ENCODE results near the gene CST7.
"Not testable (repeated sequence)": the region's sequence is repeated elsewhere in the genome, so short reads cannot be mapped to it uniquely, and the experiment has no call there.

CST7 gene

DNA sequence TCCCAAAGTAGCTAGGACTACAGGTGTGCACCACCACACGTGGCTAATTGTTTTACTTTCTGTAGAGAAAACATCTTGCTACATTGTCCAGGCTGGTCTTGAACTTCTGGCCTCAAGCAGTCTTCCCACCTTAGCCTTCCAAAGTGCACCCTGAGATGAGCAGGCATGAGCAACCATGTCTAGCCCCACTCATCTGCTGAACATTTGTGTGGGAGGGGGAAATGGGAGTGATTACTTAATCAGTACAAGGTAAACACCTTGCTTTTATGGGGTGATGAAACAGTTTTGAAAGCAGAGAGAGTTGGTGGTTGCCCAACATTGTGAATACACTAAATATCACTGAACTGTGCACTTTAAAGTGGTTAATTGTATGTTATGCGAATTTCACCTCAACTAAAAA lies 38.2 kb downstream of the CST7 start:
- no peak for DNase-seq (ENCODE audit: low read depth)

DNA sequence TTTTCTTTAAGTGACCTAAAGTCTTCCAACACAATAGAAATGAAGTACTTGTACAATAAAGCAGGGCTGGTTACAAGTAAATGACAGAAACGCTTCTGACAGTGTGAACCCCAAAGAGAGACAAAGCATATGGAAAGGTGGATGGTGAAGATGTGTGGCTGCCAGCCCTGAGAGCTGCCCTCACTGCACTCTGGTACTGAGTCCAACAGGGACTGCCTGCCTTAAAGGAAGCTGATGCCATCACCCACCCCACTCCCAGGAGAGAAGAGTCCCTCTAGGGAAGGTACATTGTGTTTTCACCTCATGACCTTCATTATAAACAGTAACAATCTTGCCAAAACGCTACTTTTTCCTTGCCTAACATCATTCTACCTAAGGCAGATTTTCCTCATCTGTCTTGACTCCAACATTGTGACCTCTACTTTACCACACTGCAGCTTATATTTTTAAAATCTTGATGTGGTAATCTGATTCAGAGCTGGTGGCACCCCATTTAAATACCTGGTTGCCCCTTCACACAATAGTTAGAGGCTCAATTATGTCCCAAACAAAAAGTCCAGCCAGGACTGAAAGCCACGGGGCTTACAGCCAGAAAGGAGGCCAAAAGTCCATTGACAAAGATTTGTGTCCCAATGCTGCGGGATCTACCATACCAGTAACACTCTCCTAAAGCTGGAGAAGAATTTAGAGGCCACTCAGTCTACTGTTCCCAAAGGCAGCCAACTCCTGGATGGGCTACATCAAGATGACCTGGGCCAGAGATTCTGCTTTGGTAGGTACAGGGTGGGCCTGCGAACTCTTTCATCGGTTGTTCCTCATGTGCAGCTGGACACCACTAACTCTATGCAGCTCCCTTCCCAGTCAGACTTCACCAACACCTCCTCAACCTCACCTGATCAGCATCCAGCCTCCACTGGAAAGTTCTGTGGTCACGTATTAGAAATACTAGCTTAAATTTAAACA lies 39.1 kb downstream of the CST7 start:
- DNase-seq (ENCODE audit: low read depth), result no peak

DNA sequence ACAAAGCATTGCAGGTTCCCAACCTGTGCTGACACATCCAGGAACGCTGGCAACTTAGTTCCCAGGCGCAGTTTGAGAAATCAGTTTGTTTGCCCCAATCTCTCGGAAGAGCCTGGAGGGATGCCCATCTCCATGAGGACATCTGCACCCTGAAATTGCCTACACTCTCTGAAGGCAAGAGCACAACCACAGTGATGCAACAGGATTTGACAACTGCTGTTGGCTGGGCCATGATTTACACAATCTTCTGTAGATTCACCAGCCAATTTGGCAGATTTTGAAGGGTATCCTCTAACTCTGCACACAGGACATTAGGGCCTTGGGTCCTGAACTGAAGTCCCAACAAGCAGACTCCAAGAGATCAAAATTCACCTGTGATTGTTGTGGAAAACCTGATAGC lies 40.1 kb downstream of the CST7 start:
- no peak for DNase-seq (ENCODE audit: low read depth)

DNA sequence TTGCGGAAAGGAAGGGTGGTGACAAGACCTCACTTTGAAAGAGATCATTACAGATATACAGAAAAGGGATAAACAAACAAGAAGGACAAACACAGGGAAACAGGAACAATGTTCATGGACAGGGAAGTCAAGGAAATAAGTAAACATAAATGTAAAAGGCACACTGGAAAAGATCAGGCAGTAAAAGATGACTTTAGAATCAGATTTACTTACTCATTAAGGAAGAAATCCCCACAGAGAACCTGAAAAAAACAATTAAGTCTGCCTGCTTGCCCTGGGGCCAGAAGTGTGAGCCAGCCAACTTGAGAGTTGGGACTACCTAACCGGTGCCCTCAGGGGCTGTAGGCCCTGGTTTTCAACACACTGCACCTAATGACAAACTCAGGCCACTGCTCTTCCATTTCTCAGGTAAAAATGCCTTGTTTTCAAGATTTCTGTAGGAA lies 41.8 kb downstream of the CST7 start:
- DNase-seq (ENCODE audit: low read depth), result no peak

DNA sequence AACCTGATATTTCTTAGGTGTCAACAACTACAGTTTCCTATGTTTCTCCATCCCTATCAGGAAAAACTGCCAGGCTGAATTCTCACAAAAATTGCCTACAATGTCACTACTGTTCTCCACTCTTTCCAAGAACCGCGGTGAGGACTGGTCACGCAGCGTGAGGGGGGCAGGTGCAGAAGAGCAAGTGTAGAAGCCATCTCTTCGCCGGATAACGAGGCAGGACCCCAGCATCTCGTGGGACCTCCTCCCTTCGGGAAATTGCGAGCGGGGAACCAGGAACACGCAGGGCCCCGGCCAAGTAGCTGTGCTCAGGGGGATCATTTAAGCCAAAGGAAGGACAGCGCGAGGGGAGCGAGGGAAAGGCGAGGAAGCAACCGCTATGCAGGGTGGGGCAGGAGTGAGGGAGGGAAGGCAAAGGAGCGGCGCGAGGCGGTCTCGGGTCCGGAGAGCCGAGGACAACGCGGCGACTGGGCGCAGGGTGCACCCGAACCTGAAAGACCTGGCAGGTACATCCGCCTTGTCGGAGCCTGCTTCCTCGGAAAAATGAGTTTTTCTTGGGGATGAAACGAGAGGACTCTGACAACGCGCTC lies 42.9 kb downstream of the CST7 start:
- no peak for DNase-seq (ENCODE audit: low read depth)

DNA sequence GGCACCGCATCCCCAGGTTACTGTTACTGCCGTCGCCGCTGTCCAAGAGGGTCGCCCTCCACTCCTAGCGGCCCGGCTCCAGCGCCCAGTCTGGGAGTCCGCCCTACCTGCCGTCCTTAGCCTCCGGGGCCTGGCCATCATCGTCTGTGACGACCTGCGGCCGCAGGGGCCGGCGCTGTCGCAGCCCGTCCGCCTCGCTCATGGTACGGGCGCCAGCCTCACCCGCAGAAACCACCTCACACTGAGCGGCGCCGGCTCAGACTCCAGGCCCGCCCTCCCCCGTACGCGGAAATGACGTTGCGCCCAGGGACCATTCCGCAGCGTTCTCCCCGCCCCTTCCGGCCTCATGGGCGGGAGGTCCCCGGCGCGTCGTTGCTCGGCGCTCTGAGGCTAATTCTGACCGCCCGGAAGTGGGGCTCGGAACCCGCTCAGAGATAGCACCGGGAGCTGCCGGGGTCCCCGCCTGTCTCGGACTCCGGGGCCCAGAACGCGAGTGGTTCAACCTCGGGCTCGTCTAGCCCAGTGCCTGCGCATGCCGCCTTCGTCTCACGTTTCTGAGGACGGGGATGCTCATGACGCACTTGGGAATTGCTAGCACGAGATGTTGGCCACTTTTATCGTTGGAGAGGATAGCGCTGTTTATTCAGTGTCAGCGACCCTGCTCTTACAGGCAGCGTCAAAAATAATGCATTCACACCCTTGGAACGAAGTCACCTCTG lies 43.6 kb downstream of the CST7 start, which contains the start of gene APMAP:
APMAP (minus strand) TSS at position 265 of the 719 bp plus-strand sequence; CDS start at position 202, 63 bp downstream.
- peak; percentile 95 for DNase-seq (ENCODE audit: low read depth)

DNA sequence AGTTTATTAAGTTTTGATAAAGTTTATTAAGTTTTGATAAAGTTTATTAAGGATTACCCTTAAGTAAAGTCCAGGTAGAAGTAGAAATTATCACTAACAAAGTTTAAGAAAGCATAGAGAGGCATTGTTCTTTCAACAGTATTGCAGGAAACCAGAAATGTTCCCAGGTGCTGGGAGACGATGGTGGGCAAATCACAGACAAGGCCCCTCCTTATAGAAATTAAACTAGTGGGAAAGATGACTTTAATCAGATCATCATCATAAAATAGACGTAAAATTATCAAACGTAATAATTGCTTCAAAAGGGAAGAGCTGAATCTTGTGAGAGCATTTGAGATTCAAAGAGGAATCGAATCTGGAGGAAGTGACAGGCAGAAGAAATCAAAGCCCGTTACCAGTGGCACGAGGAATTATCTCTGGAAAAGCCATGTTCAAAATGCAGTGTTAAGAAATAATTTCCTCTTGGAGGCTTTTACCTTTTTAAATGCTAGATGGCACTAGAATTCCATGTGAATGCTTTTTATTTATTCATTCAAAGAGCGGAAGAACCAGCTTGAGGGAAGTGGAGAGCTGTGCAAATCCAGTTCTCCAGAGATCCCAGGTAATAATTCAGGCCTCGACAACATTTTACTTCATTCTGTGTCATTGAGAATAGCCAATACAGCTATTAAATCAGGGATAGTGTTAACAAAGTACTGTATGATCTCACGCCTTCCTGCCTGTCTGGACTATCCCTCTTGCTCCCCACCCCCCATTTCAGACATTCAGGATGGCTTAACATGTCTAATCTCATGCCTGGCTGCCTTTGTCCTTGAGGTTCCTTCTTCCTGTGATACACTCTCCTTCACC lies 44.5 kb downstream of the CST7 start:
- no peak for DNase-seq (ENCODE audit: low read depth)

DNA sequence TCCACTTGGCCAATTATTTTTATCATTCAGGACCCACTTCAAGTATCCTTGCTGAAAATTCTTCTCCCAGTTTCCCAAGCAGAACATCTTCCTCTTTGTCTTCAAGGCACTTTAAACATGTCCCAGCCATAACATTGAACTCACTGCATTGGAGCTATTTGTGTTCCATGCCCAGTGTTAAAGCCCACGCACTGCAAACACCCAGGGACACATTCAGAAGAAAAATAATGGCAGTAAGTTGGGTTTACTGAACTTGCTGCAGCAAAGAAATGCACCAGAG lies 45.1 kb downstream of the CST7 start:
- DNase-seq (ENCODE audit: low read depth), result no peak

DNA sequence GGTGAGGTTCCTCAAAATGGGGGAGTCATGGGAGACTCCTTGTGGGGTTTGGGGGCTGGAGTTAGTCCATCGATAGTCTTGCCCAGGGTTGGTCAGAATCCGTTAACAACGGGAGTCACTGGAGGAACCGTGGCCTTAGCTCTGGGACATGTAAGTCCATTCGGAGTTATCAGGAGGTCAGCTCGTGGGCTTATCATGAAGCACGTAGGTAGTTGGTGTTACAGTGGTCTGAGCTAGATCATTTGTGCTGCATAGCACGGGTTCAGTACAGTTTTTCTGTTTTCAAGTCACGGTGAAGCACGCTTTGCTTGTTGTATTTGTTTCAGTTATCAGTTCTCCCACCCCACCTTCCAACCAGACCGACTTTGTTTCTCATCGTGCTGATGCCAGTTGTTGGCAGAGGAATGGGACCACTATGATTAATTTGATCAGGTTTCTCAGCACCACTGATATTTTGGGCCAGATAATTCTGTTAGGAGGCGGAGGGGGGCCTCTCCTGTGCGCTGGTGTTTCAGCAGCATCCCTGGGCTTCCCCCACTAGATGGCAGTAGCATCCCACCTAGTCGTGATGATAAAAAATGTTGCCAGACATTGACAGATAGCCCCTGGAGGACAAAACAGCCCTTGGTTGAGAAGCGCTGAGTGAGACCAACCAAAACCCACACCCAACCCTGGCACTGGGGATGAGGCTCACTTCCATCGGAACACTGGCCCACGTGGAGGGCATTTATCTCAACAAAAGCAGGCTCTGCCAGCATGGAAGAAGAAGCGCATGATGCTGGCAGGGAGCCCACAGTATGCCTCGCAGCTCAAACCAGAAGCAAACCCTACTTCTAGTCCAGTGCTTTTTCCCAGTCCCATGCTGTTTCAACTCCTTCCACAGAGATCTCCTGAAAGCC lies 45.6 kb downstream of the CST7 start:
- DNase-seq (ENCODE audit: low read depth), result peak; percentile 58

DNA sequence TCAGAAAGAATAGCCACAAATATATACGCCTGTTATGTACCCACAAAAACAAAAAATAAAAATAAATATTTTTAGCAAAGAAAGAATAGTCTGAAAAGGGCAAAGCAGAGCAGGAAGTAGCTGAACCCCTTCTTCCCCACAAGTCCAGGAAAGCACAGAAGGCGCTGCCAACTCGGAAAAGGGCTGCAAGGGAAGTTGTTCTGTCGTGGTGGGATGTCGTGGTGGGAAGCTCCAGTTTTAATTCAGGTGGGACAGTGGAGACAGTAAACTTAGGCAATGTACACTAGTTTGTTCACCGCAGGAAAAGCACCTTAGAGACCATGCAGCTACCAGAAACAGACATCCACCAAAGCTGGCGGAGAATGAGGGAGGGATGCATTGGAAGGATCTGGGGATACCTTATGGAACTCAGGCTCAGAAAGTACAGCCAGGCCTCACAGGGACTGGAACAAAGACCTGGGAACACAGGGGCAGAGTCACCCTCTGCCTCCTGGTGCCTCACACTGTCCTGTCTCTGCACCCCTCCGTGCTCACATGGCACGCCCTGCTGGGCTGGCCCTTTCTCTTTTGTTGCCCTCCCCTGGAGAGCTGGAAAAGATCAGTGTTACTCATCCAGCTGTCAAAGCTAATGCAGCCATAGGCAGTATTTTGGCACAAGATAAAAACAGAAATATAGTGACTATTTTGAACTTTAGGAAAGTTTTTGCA lies 46.8 kb downstream of the CST7 start:
- no peak for DNase-seq (ENCODE audit: low read depth)

DNA sequence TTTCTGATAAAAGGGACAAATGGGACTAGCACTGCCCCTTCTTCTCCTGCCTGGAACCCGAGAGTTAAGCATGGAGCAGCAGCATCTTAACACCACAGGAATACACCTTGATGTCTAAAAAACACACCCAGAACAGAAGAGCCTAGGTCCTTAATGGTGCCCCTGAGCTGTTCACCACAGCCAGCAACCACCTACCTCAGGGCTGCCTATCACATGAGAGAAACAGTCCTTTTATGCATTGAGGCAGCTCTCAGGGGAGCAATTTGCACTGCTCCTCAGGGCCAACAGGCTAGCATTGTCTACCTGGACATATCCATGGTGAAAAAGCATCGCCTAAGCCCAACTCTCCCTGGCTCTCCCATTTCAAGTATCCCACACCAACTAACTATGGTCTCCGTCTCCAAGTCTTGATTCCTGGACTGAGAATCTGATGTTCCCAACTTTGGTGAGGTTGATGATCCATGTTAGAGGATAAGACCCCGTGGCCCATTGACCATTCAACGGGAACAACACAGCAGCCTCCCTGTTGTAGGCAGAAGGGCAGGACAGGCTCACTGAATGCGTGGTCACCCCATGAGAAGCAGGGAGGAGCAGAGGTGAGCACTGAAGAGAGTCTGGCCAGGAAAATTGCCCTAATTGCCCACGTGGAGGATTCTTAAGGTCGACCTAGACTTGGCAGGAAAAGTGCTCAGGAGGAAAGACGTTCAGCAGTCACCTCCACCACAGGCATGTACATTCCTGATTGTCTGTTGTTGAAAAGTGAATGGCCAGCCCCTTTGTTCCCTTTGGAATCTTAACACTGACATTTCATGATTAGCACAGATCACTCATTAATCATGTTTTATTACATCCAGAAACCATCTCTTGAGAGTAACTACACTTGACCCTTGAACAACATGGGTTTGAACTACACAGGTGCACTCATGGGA lies 47.6 kb downstream of the CST7 start:
- DNase-seq (ENCODE audit: low read depth), result no peak

DNA sequence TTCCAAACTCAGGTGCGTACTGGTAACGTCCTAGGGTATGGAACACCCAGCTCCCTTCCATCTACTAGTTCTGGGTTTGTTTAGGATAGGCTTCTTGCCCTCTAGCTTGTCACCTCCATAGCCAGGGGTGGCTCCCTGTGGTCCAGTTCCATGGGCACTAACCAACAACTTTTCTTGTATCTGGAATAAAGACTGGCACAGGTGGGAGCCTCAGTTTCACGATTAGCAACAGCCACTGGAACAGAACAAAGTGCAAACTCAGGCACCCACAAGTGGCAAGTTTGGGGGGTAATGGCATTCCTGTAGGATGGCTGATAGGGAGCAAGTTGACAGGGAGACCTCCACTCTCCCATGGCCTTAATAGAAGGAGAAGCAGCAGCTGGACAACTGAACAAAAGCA lies 49.1 kb downstream of the CST7 start:
- DNase-seq (ENCODE audit: low read depth), result no peak

DNA sequence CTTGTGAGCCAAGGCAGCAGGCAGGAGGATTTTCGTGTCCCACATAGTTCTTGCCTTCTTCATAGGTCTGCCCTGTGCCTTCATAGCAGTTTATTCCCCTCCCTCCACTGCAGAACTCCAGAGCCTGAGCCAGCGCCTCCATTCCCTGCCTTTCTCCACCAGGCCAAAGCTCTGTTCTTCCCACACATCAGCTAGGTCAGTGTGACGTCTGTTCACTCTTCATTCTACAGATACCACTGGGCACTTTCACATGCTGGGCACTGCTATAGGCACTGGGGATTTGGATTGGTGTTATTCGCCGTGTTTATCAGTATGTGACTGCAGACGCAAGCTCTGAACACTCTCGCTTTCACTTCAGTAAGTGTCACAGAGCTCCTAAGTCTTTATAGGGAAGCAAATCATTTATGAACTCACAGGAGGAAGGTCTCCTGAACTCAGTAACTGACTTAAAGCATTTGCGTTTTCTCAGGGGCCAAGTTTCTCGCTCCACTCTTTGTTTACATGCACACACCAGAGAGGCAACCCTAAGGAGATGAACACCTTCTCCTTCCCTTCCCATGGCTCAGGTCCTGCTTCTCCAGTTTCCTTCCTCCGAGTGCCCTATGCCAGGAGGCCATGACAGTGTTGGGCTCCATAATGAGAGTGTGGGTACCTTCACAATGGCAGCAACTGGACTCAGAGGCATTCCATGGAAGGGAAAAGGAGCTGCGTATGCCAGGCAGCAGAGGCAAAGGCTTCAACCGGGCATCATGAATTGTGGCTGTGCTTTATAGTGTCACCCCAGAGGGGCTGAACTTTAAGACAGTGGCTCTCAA lies 49.8 kb downstream of the CST7 start:
- no peak for DNase-seq (ENCODE audit: low read depth)

DNA sequence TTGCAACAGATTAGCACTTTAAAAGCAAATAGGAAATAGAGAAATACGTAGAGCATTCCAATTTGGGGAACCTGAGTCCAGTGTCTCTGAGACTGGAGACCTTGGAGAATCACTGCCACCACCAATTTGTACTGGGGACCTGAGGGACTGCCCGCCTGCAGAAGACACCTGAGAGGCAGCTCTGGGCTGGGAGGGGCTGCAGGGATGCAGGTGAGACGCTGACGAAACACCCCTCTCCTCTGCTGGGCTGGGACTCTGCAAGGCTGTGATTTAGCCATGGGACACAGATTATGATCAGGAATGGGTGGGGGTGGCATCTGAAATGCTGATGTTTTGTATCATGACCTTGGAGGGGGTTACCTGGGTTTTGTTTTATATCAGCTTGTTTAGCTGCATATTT lies 50.5 kb downstream of the CST7 start:
- DNase-seq (ENCODE audit: low read depth), result no peak

DNA sequence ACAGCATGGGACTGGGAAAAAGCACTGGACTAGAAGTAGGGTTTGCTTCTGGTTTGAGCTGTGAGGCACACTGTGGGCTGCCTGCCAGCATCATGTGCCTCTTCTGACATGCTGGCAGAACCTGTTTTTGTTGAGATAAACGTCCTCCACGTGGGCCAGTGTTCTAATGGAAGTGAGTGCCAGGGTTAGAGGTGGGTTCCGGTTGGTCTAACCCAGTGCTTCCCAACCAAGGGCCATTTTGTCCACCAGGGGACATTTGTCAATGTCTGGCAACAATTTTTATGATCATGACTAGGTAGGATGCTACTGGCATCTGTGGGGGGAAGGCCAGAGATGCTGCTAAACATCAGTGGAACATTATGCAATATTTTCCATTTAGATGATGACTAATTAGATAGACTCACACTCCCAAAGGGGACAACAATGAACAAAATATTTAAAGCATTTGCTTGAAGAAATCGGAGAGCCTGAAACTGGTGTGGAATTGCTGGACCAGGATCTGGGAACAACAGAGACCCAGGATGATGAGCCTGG lies 51.3 kb downstream of the CST7 start:
- no peak for DNase-seq (ENCODE audit: low read depth)

DNA sequence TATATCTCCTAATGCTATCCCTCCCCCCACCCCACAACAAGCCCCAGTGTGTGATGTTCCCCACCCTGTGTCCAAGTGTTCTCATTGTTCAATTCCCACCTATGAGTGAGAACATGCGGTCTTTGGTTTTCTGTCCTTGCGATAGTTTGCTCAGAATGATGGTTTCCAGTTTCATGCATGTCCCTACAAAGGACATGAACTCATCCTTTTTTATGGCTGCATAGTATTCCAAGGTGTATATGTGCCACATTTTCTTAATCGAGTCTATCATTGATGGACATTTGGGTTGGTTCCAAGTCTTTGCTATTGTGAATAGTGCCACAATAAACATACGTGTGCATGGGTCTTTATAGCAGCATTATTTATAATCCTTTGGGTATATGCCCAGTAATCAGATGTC lies 52.3 kb downstream of the CST7 start:
- not testable (repeated sequence) for DNase-seq (ENCODE audit: low read depth)

DNA sequence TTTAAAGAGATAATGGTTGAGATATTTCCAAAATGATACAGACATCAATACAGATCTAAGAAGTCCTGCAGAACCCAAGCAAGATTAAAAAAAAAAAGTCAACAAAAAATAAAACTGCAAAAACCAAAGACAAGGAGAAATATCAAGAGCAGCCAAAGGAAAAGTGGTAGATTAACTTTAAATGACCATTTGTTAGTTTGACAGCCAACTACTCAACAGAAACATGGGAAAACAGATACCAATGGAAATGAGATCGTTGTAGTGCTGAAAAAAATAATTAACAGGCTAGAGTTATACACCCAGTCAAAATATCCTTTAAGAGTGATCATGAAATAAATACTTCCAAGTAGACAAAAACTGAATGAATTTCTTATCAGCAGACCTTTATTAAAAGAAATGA lies 53.9 kb downstream of the CST7 start:
- no peak for DNase-seq (ENCODE audit: low read depth)

DNA sequence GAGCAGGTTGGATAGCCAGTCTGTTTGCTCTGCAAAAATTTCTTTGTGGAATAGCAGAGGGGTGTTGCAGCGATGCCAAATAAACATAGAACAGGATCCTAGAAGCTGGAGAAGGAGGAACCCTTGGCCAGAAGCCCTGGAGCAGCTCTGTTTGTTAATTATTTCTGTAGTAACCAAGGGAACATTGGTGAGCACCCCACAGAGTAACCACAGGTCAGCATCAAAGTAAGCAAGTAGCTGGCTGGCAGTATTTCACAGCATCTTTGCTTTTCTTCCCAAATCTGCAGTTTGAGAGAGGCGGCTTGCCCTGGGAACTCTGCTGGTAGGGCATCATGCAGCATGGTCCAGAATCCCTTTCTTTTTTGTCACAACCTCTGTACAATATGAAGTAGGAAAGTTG lies 56.2 kb downstream of the CST7 start:
- no peak for DNase-seq (ENCODE audit: low read depth)

All from stimulated activated CD8-positive, alpha-beta memory T cell treated with anti-CD3 and anti-CD28 coated beads, Interleukin-15, amount 100 ng/mL, for 24 hours (primary cell).